Spleen (tissue), 7 donors: ENCODE data around the gene SLC6A18.

Experiments used
- CTCF ChIP-seq, 11 experiments: fragments of 200-600 bp in 7 of 11; fragments of 450-650 bp in 4 of 11; sonication (generic) in 4 of 11; IDR thresholded peaks in 8 of 11; conservative IDR thresholded peaks in 3 of 11; 1 replicate in 7 of 11; 2 replicates in 4 of 11; pipeline versions ENCODE4 v1.4.0 to v1.8.0; 2016 to 2021; ENCODE audit warnings: antibody characterized with exemption in 11 of 11, inconsistent platforms in 4 of 11, mild to moderate bottlenecking in 1 of 11
- POLR2A ChIP-seq, 3 donors: fragments of 450-650 bp; IDR thresholded peaks; one replicate each; pipeline ENCODE4 v1.5.1; 2017; ENCODE audit warnings: antibody characterized with exemption in 3 of 3, mild to moderate bottlenecking in 1 of 3
- POLR2AphosphoS5 ChIP-seq, 3 donors: sonication (generic); formaldehyde crosslinking; IDR thresholded peaks; one replicate each; pipeline ENCODE4 v1.5.1; 2017; ENCODE audit warnings: antibody characterized with exemption in 3 of 3
- donor health status: DM: no; HTN: no; CAD: no; lungs with moderate emphysema.
- donor health status: DM: no; HTN: no; CAD: no.
- donor health status: DM: no; HTN: no; CAD: no.

GRCh38 chr5:1281038-1281882 lies 56.1 kb downstream of the SLC6A18 start:
- no peak for TF ChIP-seq CTCF (IDR thresholded peaks at IDR 0.05 in 8 of 11, conservative IDR thresholded peaks at IDR 0.05 in 3 of 11)
- TF ChIP-seq POLR2A (IDR thresholded peaks at IDR 0.05), result no peak
- TF ChIP-seq POLR2AphosphoS5 (IDR thresholded peaks at IDR 0.05), result no peak
